Cortex of kidney (tissue), 1 donor: Measurements from ENCODE around the gene DPY30.
"Not testable (repeated sequence)": the region's sequence is repeated elsewhere in the genome, so short reads cannot be mapped to it uniquely, and the experiment has no call there.

Experiments
- DNase-seq: peaks from one replicate; lab custom pipeline; 2025; lab: John Stamatoyannopoulos, UW

The DPY30 gene

GRCh38 chr2:32039447-32040219 is at the start of gene DPY30:
Gene DPY30, minus strand, starts transcription at chr2:32039805. Its CDS starts 349 bp downstream, at chr2:32039456.
- no peak for DNase-seq

DNA sequence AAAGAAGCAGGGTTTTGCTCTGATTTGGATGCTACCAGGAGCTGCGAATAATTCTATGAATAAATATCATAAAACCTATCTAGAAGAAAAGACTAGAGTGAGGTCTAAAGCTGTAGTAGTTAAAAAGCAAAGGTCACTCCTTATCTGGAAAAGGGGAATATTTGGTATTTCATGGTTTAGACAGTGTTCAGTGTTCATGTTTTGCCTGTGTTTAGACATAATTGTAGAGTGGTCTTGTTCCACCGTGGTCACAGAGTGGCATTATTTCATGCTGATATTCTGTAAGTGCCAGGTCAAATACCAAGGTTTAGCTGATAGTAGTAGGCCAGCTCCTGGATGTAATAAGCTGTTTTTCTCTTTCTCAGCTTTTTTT is 34.5 kb upstream of the DPY30 start:
- DNase-seq, result no peak

DNA sequence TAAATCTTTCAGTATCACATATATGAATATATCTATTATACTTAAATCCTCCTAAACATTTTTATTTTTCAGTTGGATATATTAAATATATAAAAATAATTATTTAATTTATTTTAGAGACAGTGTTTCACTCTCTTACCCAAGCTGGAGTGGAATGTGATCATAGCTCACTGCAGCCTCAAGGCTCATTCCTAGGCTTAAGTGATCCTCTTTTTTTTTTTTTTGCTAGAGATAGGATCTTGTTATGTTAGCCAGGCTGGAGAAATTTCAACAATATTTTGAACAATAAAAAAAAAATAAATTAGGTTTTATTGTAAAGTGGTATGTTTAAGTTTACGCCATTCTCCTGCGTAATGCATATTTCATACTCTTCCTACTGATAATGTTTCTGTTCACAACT is 27.9 kb upstream of the DPY30 start:
- DNase-seq, result no peak

DNA sequence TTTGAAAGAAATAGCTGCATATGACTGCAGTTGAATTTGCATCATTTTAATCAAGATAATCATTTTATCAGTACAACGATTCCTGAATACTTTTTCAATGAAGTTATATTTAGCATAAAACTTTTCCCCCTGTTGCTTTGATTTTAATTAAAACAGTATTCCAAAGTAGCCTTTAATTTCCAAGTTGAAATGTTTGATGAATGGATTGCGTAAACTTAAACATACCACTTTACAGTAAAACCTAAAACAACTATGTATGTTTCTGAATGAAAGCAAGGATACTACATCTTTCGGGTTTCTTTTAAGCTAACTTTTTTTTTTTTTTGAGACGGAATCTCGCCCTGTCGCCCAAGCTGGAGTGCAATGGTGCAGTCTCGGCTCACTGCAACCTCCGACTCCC is 25.1 kb upstream of the DPY30 start:
- no peak for DNase-seq

GRCh38 chr2:32064021-32064601 is 24.5 kb upstream of the DPY30 start:
- DNase-seq, result no peak

DNA sequence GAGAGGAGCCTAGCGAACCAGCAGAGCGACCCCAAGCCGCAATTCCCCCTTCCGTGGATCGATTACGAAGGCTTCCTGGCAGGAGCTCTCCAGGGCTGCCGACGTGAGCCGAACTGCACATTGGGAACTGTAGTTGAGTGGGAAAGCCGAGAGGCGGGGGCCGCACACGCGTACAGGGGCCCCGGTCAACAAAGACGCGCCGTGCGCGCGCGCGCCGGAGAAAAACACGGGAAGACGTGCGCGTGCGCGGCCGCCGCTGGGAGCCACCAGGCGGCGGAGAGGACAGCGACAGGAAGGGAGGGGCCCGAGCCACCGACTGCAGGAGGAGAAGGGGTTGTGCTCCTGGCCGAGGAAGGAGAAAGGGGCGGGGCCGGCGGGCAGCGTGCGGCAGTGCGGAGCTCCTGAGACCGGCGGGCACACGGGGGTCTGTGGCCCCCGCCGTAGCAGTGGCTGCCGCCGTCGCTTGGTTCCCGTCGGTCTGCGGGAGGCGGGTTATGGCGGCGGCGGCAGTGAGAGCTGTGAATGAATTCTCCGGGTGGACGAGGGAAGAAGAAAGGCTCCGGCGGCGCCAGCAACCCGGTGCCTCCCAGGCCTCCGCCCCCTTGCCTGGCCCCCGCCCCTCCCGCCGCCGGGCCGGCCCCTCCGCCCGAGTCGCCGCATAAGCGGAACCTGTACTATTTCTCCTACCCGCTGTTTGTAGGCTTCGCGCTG is 23.9 kb upstream of the DPY30 start, which contains the start of gene SPAST:
Gene SPAST (plus strand): TSS at position 247 of the 711 bp plus-strand sequence. CDS start 276 bp downstream, at position 523.
- peak; percentile 59 for DNase-seq

GRCh38 chr2:32061973-32062861 is 22.6 kb upstream of the DPY30 start:
- no peak for DNase-seq

- no peak for DNase-seq
Observed at GRCh38 chr2:32061430-32061829, 21.8 kb upstream of the DPY30 start.

DNA sequence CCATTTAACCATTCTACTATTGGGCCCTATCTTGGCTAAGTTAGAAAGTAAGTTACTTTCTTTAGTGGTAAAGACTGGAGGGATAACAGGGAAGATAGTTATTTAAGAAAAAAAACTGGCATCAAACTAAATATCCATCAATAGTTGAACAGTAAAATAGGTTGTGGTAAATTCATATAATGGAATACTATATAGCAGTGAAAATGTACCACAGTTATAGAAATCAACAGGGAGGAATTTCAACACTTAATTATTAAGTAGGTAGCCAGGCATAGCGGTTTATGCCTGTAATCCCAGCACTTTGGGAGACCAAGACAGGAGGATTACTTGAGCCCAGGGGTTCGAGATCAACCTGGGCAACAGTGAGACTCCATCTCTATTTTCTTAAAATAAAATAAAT is 20.7 kb upstream of the DPY30 start:
- no peak for DNase-seq

DNA sequence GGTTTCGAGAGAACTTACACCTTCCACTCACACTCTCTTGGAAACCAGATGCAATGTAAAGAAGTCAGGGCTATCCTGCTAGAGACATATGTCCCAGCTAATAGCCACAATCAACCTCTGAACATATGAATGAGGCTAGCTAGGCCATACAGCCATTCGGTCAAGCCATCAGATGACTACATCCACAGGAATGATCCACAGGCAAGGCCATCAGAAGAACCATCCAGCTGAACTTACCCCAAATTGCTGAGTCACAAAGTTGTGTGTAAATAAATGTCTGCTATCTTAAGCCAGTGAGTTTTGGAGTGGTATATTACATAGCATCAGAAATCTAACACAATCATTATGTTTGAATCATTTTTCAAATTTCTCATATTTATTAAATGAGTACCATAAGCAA is 18.5 kb upstream of the DPY30 start:
- no peak for DNase-seq

GRCh38 chr2:32054583-32054982 is 15.0 kb upstream of the DPY30 start:
- not testable (repeated sequence) for DNase-seq

- DNase-seq, result no peak
Observed at GRCh38 chr2:32051836-32052439, 12.3 kb upstream of the DPY30 start.

GRCh38 chr2:32043561-32043960 is 4.0 kb upstream of the DPY30 start:
- DNase-seq, result no peak

DNA sequence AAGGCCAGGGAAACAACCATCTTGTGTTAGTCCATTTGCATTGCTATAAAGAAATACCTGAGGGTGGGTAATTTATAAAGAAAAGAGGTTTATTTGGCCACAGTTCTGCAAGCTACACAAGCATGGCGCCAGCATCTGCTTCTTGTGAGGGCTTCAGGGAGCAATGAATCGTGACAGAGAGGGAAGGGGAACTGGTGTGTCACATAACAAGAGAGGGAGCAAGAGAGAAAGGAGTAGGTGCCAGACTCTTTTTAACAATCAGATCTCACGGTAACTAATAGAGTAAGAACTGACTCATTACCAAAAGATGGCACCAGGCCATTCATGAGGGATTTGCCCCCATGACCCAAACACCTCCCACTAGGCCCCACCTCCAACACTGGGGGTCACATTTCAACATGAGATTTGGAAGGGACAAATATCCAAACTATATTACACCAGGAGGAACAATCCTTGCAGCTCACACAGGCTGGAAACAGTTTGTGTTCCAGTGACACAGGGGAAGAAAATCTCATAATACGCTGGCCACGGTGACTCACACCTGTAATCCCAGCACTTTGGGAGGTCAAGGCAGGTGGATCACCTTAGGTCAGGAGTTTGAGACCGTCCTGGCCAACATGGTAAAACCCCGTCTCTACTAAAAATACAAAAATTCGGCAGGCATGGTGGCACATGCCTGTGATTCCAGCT is 5.3 kb downstream of the DPY30 start:
- not testable (repeated sequence) for DNase-seq

DNA sequence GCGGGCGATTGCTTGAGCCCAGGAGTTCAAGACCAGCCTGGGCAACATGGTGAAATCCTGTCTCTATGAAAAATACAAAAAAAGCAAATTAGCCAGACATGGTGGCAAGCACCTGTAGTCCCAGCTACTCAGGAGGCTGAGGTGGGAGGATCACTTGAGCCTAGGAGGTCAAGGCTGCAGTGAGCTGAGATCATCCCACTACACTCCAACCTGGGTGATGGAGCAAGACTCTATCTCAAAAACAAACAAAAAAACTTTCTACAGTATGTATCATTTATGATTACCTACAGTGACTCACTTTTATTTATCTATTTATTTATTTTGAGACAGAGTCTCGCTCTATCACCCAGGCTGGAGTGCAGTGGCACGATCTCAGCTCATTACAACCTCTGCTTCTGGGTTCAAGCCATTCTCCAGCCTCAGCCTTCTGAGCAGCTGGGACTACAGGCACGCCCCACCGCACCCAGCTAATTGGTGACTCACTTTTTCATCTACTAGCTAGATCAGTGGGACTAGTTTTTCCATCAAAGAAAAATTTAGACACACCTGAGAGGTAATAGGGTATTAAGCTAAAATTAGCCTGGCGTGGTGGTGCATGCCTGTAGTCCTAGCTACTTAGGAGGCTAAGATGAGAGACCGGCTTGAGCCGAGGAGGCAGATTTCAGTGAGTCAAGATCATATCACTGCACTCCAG is 20.7 kb downstream of the DPY30 start:
- DNase-seq, result not testable (repeated sequence)

DNA sequence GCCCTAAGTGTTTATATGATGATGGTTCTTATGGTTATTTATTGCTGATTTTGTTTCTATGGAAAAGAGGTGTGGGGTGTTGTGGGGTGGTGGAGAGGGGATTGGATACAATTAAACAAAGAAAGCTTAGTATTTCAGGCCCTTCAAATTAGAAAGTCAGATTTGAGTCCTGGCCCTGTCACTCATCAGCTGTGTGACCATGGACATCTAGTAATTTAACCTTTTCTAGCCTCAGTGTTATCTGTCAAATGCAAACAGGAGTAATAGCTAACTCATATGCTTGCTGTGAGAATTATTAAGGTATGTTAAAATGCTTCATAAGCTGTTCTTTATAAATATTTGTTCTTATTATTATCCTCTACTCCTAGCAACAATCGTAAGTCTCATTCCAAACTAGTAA is 26.7 kb downstream of the DPY30 start:
- no peak for DNase-seq

DNA sequence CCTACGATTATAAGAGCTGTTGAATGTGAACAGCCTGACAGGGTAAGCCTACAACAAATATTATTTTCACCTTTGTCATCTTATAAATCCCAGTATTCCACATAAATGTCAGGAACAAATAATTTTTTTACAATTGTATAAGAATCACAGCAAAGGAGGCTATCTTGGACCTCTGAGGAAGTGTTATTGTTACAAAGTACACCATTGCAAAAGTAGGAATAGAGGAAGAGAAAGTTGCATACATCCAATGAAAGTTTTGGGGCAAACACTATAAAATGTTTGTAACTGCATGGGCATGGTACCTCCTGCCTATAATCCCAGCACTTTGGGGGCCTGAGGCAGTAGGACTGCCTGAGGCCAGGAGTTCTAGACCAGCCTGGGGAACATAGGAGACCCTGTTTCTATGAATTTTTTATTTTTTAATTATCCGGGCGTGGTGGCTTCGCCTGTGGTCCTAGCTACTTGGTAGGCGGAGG is 28.1 kb downstream of the DPY30 start:
- DNase-seq, result no peak

DNA sequence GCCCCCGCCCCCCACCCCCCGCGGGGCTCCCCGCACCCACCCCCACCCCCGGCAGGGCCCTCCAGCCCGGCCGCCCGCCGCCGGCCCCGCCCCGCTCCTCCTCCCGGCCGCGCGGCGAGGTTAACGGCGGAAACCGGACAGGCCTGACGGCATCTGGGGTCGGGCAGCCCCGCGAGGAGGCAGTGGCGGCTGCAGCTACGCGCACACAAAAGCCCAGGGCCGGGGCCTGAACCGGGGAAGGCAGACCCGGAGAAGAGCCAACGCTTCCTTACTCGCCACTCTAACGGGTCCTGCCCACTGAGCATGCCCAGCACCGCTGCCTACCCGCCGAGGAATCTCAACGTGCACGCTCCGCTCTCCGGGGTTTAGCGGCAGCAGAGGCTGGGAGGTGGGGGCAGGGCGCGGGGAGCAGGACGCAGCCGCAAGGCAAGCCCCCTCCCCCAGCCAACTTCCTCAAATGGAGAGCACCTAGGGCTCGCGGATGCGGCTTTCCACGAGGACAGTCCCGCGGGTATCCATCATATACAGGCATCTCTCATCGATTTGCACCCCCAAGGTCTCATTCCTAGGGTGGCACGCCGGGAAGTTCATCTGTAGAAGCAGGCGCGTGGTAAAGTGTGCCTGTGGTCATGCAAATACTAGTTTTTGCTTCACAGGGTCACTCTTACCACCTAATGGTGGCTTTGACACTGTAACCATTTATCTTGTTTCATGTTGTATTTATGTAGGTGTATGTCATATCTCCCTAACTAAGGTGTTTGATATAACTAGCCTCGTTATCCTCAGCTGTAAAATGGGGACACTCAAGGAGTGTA is 28.7 kb downstream of the DPY30 start, which contains the start of gene MEMO1:
Gene MEMO1 (minus strand): TSS at position 339 of the 815 bp plus-strand sequence. CDS start 761 bp downstream, outside the sequence.
- DNase-seq, result peak; percentile 39

- not testable (repeated sequence) for DNase-seq
Observed at GRCh38 chr2:32010280-32010669, 29.3 kb downstream of the DPY30 start.
